HepG2 (cell line): Measurements from ENCODE around the gene CCL27. TPM values are rescaled to one million over a fixed set of nuclear protein-coding genes. Genes with fewer than 3 reads are reported as not detected.

Experiments used
- CCDC6 ChIP-seq: sonication (generic); formaldehyde crosslinking; IDR thresholded peaks from 2 replicates; pipeline ENCODE4 v1.8.1; 2022; ENCODE audit warnings: mild to moderate bottlenecking, missing genetic modification reagents, moderate library complexity
- CHD2 ChIP-seq: IDR thresholded peaks from 2 replicates; pipeline ENCODE4 v1.6.1; 2011; ENCODE audit warnings: low read depth, low read length, improper control_type of control experiment
- GABPA ChIP-seq, 2 experiments: IDR thresholded peaks; 2 replicates each; pipeline ENCODE4 v1.6.1; 2011 to 2016; ENCODE audit warnings: low read depth in 2 of 2, low read length in 1 of 2, missing biosample characterization in 1 of 2, missing genetic modification characterization in 1 of 2
- GATAD2A ChIP-seq: IDR thresholded peaks from 2 replicates; pipeline ENCODE4 v1.6.1; 2016
- GMEB1 ChIP-seq: sonication (generic); formaldehyde crosslinking; IDR thresholded peaks from 2 replicates; pipeline ENCODE4 v1.5.1; 2020; ENCODE audit warnings: missing genetic modification reagents, mild to moderate bottlenecking, borderline replicate concordance
- NFIB ChIP-seq: sonication (generic); formaldehyde crosslinking; IDR thresholded peaks from 2 replicates; pipeline ENCODE4 v1.9.0; 2021; ENCODE audit warnings: missing genetic modification reagents, mild to moderate bottlenecking, borderline replicate concordance
- RFX3 ChIP-seq: IDR thresholded peaks from 2 replicates; pipeline ENCODE4 v1.6.1; 2016; ENCODE audit warnings: missing biosample characterization, missing genetic modification reagents
- RFX5 ChIP-seq: IDR thresholded peaks from 2 replicates; pipeline ENCODE4 v1.6.1; 2011; ENCODE audit warnings: low read depth, low read length, improper control_type of control experiment
- RXRA ChIP-seq: sonication (generic); formaldehyde crosslinking; IDR thresholded peaks from 2 replicates; pipeline ENCODE4 v1.5.1; 2020; ENCODE audit warnings: missing genetic modification reagents
- SCMH1 ChIP-seq: sonication (generic); formaldehyde crosslinking; IDR thresholded peaks from 2 replicates; pipeline ENCODE4 v1.9.0; 2021; ENCODE audit warnings: missing genetic modification reagents, mild to moderate bottlenecking, borderline replicate concordance
- SRSF1 ChIP-seq: fragments of 200-400 bp; formaldehyde crosslinking; optimal IDR thresholded peaks from 2 replicates; pipeline ENCODE3; 2017; ENCODE audit warnings: mild to moderate bottlenecking, low read depth, low read length, moderate library complexity
- ZNF235 ChIP-seq: sonication (generic); formaldehyde crosslinking; IDR thresholded peaks from 2 replicates; pipeline ENCODE4 v1.8.1; 2023; ENCODE audit warnings: mild to moderate bottlenecking, missing genetic modification reagents, borderline replicate concordance
- ZNF296 ChIP-seq: sonication (generic); formaldehyde crosslinking; conservative IDR thresholded peaks from 2 replicates; pipeline ENCODE4 v1.5.0; 2020; ENCODE audit warnings: mild to moderate bottlenecking, missing genetic modification reagents
- ZNF331 ChIP-seq: sonication (generic); formaldehyde crosslinking; IDR thresholded peaks from 2 replicates; pipeline ENCODE4 v1.4.0; 2020; ENCODE audit warnings: missing genetic modification reagents
- ZNF484 ChIP-seq: sonication (generic); formaldehyde crosslinking; IDR thresholded peaks from 2 replicates; pipeline ENCODE4 v1.5.1; 2020; ENCODE audit warnings: mild to moderate bottlenecking, low read depth, missing genetic modification reagents, borderline replicate concordance
- ZNF557 ChIP-seq: sonication (generic); formaldehyde crosslinking; IDR thresholded peaks from 2 replicates; pipeline ENCODE4 v1.4.0; 2020; ENCODE audit warnings: missing genetic modification reagents
- ZNF720 ChIP-seq: sonication (generic); formaldehyde crosslinking; IDR thresholded peaks from 2 replicates; pipeline ENCODE4 v1.4.0; 2020; ENCODE audit warnings: missing genetic modification reagents
- ZNF816 ChIP-seq: sonication (generic); formaldehyde crosslinking; IDR thresholded peaks from 2 replicates; pipeline ENCODE4 v1.8.0; 2022; ENCODE audit warnings: missing genetic modification reagents, mild to moderate bottlenecking, borderline replicate concordance
- ZNF883 ChIP-seq: sonication (generic); formaldehyde crosslinking; IDR thresholded peaks from 2 replicates; pipeline ENCODE4 v1.5.1; 2020; ENCODE audit warnings: mild to moderate bottlenecking, missing genetic modification reagents; ENCODE audit errors: not compliant biosample characterization
- polyA plus RNA-seq, 8 experiments: library from polyadenylated mRNA; depleted of rRNA in 3 of 8; stranded (reverse) in 7 of 8; unstranded in 1 of 8; fragments of >200 nt; fragmentation: Illumina TruSeq in 4 of 8; extraction: Trizol in 4 of 8; gene quantifications; 2 replicates each; pipeline versions ENCODE4 v1.2.1 to v1.2.3, GENCODE V29; 2011 to 2016; ENCODE audit warnings: low read depth in 4 of 8, missing spikeins in 1 of 8, mixed read lengths in 1 of 8; ENCODE audit not compliant: insufficient read depth in 1 of 8
- total RNA-seq, 5 experiments: library from RNA; depleted of rRNA; stranded (reverse); fragments of >200 nt; fragmentation: Illumina TruSeq; extraction: Trizol; gene quantifications; 2 replicates each; pipeline ENCODE4 v1.2.3, GENCODE V29; 2016; ENCODE audit warnings: low read depth in 1 of 5
- TF ChIP-seq, protein P1 (sequence below): sonication (generic); formaldehyde crosslinking; IDR thresholded peaks from 2 replicates; pipeline ENCODE4 v1.5.1; 2020; ENCODE audit warnings: missing genetic modification reagents, mild to moderate bottlenecking, borderline replicate concordance
- TF ChIP-seq, protein P2 (sequence below): sonication (generic); IDR thresholded peaks from 2 replicates; pipeline ENCODE4 v1.6.1; 2016; ENCODE audit warnings: low read depth, borderline replicate concordance
- TF ChIP-seq, protein P3 (sequence below): sonication (generic); formaldehyde crosslinking; IDR thresholded peaks from 2 replicates; pipeline ENCODE4 v1.5.0; 2020; ENCODE audit warnings: missing genetic modification reagents

The CCL27 gene
- total and polyA plus RNA-seq, 2 of the 13 experiments (the other 11 are each of a cell fraction or from before 2014, with no cell fraction given), result not detected

- TF ChIP-seq RFX5, result no peak
- TF ChIP-seq GABPA (IDR thresholded peaks at IDR 0.05; ENCODE audit: low read depth, low read length), result no peak
- peak; percentile 38 for TF ChIP-seq GABPA (CRISPR knock-in tag; IDR thresholded peaks at IDR 0.05; ENCODE audit: low read depth)
- peak; percentile 64 for TF ChIP-seq SRSF1
- peak; percentile 34; the same call in 1 of the 2 replicates for TF ChIP-seq ZNF235
- TF ChIP-seq SCMH1 (CRISPR knock-in tag), result no peak
- no peak for TF ChIP-seq CHD2
- no peak for TF ChIP-seq RFX3 (CRISPR knock-in tag)
- TF ChIP-seq ZNF296, result no peak
- TF ChIP-seq, protein P1, sequence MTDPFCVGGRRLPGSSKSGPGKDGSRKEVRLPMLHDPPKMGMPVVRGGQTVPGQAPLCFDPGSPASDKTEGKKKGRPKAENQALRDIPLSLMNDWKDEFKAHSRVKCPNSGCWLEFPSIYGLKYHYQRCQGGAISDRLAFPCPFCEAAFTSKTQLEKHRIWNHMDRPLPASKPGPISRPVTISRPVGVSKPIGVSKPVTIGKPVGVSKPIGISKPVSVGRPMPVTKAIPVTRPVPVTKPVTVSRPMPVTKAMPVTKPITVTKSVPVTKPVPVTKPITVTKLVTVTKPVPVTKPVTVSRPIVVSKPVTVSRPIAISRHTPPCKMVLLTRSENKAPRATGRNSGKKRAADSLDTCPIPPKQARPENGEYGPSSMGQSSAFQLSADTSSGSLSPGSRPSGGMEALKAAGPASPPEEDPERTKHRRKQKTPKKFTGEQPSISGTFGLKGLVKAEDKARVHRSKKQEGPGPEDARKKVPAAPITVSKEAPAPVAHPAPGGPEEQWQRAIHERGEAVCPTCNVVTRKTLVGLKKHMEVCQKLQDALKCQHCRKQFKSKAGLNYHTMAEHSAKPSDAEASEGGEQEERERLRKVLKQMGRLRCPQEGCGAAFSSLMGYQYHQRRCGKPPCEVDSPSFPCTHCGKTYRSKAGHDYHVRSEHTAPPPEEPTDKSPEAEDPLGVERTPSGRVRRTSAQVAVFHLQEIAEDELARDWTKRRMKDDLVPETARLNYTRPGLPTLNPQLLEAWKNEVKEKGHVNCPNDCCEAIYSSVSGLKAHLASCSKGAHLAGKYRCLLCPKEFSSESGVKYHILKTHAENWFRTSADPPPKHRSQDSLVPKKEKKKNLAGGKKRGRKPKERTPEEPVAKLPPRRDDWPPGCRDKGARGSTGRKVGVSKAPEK (CRISPR knock-in tag), result no peak
- TF ChIP-seq GATAD2A (CRISPR knock-in tag), result peak; percentile 81
- no peak for TF ChIP-seq ZNF557 (CRISPR knock-in tag)
- TF ChIP-seq, protein P2, sequence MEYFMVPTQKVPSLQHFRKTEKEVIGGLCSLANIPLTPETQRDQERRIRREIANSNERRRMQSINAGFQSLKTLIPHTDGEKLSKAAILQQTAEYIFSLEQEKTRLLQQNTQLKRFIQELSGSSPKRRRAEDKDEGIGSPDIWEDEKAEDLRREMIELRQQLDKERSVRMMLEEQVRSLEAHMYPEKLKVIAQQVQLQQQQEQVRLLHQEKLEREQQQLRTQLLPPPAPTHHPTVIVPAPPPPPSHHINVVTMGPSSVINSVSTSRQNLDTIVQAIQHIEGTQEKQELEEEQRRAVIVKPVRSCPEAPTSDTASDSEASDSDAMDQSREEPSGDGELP, result peak; percentile 98
- TF ChIP-seq NFIB (CRISPR knock-in tag), result no peak
- TF ChIP-seq ZNF331, result peak; percentile 53
- TF ChIP-seq CCDC6 (CRISPR knock-in tag), result no peak
- no peak for TF ChIP-seq ZNF484 (CRISPR knock-in tag)
- TF ChIP-seq, protein P3, sequence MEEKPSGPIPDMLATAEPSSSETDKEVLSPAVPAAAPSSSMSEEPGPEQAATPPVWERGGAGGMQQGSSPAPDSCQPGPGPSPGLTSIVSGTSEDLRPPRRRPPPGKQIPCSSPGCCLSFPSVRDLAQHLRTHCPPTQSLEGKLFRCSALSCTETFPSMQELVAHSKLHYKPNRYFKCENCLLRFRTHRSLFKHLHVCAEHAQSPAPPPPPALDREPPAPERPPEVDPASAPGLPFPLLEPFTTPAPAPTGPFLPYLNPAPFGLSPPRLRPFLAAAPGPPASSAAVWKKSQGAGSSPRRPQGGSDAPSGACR (CRISPR knock-in tag), result peak; percentile 39; the same call in 1 of the 2 replicates
- no peak for TF ChIP-seq ZNF816 (CRISPR knock-in tag)
- TF ChIP-seq ZNF883 (CRISPR knock-in tag), result no peak
- no peak for TF ChIP-seq ZNF720 (CRISPR knock-in tag)
- peak; percentile 77 for TF ChIP-seq RXRA (CRISPR knock-in tag)
- peak; percentile 40; the same call in 1 of the 2 replicates for TF ChIP-seq GMEB1 (CRISPR knock-in tag)
Measured at GRCh38 chr9:34646211-34647083, 16.0 kb downstream of the CCL27 start, which contains the start of gene GALT (continued).
